Skin epidermis (tissue), 12 donors: ENCODE data around the gene NFATC1.
A peak's percentile ranks its signal among the peaks of the same experiment; 100 is the strongest.
"Not testable (repeated sequence)": the region's sequence is repeated elsewhere in the genome, so short reads cannot be mapped to it uniquely, and the experiment has no call there.

Experiments used
- H3K27ac ChIP-seq, 21 experiments: fragments of 200-600 bp; sonication (generic) in 11 of 21; one replicate each; pipeline ENCODE4 v1.5.0; 2020; ENCODE audit warnings: mild to moderate bottlenecking in 3 of 21, inconsistent platforms in 2 of 21, moderate library complexity in 2 of 21
- H3K4me3 ChIP-seq, 7 experiments: fragments of 200-600 bp; sonication (generic) in 2 of 7; one replicate each; pipeline ENCODE4 v1.5.0; 2020; ENCODE audit warnings: inconsistent platforms in 2 of 7, mild to moderate bottlenecking in 2 of 7, moderate library complexity in 1 of 7

The NFATC1 gene

DNA sequence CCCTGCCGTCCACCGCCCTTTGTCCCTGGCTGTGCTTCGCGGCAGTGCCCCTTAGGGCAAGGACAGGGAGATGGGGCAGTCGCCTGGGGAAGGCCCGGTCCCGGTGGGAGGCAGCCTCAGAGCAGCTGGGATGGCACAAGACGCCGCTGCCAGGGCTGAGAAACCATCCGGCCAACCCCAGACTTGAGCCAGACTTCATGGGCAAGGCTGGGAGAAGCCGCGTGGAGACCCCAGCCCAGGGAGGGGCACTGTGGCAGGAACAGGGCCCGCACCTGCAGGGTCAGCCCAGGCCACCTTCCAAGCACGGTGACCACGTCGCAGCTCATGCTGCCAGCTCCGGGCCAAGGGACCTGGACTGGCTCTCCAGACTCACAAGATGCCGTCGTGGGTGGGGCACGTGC, 84.0 kb downstream of the NFATC1 start:
- no peak overlapping the region for H3K27ac ChIP-seq
- no peak overlapping the region for H3K4me3 ChIP-seq

DNA sequence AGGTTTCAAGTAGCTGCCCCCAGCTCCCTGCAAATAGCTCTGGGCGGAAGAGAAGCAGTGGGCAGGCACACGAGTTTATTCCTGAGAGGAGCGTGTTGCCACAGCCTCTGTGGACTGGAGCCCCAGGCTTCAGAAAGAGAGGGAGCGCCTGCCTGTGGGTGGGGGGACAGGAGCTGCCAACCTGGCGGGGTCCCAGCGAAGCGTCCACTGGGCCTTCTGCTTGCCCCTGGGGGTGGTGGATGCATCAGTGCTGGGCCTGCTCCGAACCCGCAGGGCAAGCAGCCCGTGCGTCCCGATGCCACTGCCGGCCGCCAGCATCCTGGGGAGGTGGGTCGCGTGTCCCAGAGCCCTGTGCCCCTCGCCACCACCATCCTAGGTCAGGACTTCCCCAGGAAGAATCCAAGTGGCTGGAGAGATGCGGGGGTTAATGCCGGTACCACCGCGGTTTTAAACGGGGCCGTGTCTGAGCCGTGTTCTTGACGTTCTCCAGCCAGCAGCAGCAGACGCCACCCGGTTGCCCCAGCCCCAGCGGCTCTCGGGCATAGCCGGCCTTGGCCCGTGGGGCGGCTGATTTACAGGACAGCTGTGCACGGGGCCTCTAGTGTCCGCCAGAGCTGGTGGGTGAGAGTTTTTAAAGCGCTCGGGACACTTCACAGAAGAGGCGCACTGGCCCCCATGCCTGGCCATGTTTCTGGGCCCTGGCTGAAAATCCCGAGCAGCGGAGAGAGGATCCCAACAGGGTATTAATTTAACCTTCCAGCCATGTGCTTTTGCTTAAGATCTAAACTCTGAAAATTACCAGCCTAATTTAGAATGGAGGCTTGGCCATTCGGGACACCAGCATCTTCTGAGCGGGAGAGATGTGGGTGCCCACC, 84.7 kb downstream of the NFATC1 start:
- Histone ChIP-seq H3K27ac (no peak overlapping the region), H3K4me3 (no peak overlapping the region)

DNA sequence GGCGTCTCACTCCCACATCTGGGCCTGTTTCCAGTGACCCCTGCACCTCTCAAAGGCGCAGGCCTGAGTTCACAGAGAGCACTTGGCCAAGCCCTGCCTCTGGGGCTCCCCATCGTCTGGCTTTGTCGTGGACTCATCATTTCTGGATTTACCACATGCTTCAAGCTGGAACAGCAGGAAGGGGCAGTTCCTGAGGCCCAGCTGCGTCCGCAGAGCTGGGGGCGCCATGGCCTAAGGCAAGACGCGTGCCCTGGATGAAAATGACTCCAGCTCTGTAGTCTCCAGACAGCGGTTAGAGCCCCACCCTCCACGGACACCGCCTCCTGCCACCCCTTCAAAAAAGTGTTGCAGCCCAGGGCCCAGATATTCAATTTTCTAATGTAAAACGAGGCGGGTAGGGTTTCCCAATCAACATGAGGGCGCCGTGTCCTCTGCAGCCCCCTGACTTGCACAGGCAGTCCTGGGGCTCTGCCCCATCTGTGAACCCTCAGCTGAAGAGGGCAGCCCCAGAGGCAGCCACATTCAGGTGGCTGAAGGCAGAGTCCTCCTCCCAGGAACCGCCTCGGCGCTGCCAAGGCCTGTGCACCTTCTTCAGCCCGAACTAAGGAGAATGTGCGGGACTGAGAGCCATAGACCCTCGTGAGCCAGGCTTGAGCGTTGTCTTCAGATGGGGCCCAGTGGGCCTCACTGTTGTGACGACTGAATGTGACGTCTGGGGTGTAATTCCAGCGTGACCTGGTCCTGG, 85.5 kb downstream of the NFATC1 start:
- H3K27ac ChIP-seq, result no peak overlapping the region
- no peak overlapping the region for H3K4me3 ChIP-seq

DNA sequence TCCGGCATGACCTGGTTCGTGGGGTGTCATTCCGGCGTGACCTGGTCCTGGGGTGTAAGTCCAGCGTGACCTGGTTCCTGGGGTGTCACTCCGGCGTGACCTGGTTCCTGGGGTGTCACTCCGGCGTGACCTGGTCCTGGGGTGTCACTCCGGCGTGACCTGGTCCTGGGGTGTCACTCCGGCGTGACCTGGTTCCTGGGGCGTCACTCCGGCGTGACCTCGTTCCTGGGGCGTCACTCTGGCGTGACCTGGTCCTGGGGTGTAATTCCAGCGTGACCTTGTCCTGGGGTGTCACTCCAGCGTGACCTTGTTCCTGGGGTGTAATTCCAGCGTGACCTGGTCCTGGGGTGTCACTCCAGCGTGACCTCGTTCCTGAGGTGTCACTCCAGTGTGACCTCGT, 87.7 kb downstream of the NFATC1 start:
- H3K27ac ChIP-seq, H3K4me3 ChIP-seq: not testable (repeated sequence)

DNA sequence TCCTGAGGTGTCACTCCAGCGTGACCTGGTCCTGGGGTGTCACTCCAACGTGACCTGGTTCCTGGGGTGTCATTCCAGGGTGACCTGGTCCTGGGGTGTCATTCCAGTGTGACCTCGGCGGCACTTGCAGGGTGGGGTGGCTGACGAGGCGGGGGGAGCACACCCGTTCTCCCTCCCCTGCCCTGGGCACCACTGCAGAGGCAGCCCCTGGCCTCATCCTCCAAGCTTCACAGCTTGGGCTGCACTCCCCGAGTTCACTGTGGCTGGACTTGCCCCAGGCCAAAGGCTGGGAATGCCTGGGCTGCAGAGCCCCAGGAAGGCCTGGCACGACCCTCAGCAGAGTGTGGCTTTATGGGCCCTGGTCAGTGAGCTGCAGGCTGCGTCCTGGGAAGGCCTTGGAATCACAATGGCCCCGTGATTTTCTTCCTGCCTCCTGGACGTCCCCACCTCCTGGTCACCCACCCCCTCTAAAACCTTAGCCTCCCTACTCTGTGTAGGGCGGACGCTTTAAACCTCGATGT, 88.3 kb downstream of the NFATC1 start:
- H3K4me3 ChIP-seq, result no peak overlapping the region

DNA sequence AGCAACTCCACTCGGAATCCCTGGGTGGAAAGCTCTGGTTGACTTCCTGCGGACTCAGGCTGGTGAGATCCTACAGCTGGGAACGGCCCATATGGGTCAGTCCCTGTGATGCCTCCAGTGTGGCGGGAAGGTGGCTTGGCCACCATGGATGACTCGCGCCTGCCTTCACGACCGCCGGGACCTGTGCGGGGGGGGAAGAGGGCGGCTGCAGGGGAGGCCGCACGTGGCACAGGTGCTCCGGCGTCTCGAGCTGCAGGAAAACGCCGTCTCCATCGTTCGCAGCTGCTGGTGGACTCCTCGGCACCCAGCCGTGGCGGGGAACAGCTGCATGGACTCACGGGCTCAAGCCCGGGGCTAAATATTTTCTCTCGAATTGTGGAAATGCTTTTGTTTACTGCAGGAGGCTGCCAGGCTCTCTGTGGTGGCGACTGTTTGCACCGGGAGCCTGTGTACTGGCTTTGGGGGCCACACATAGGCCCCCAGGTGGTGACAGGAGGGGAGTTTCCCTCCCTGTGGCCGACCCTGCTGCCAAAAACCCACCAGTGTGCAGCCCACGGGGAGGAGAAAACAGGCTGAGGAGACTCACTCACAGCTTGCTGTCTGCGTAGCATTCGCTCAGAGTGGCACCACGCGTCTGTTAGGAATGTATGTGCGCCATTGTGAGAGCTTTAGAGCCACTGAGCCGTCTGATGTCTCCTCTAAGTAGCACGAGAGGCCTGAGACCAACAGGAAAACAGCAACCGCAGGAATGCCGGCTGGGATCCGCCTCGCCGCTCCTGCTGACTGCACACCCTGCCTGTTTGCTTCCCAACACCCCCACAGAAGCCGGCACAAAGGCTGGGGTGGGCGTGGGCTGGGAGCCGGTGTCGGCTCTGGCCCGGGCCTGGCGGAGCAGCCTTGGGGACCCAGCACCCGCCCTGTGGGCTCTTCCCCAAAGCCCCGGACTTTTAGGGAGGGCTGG, 89.2 kb downstream of the NFATC1 start:
- Histone ChIP-seq H3K4me3 (no peak overlapping the region), H3K27ac (peak overlapping the region in 17 of 21 experiments; percentile 13 to 79 (median 57))

More for the DNA sequence above, 88.3 kb downstream of the NFATC1 start:
- H3K27ac ChIP-seq, result peak overlapping the region in 1 of 21 experiments; percentile 75

DNA sequence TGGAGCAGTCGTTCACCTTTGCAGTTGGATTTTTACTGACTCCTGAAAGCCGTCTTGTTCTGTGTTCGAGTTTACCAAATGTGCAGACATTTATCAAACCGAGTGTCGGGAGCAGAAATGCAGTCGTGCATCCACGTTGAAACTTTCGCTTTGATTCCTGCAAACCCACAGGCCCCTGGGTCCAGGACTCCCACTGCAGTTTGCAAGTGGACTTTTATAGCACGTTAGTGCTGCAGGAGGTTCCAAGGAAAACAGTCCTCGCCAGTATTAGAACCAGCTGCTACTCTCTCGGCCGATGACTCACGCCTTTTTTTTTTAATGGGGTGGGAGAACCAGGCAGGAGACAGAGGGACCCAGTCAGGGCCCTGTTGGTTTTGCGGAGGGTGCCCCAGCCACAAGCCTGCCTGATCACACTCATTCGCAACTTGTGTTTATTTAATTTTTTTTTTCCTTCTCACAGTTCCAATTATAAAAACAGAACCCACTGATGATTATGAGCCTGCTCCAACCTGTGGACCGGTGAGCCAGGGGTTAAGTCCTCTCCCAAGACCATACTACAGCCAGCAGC, 90.1 kb downstream of the NFATC1 start:
- H3K4me3 ChIP-seq, result no peak overlapping the region
- H3K27ac ChIP-seq, result peak overlapping the region in 13 of 21 experiments; percentile 7 to 79 (median 58)

DNA sequence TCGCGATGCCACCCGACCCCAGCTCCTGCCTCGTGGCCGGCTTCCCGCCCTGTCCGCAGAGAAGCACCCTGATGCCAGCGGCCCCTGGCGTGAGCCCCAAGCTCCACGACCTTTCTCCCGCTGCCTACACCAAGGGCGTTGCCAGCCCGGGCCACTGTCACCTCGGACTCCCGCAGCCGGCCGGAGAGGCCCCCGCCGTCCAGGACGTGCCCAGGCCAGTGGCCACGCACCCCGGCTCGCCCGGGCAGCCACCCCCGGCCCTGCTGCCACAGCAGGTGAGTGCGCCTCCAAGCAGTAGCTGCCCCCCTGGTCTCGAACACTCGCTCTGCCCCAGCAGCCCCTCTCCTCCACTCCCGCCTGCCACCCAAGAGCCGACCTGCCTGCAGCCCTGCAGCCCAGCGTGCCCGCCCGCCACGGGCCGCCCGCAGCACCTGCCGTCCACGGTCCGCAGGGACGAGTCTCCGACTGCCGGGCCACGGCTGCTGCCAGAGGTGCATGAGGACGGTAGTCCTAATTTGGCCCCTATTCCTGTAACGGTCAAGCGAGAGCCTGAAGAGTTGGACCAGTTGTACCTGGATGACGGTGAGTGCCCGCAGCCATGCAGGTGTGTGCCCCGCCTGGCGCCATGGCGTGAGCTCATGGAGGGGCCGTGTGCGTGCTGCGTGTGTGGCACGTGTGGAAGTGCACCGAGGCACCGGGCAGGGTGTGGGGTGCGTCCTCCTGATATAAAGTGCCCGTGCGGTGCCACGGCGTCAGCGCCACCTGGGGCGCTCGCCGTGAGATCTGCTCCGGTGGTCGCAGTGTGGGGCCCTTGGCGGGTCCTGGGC, 90.8 kb downstream of the NFATC1 start:
- Histone ChIP-seq H3K4me3 (no peak overlapping the region), H3K27ac (peak overlapping the region in 2 of 21 experiments; percentile 7 to 75)

DNA sequence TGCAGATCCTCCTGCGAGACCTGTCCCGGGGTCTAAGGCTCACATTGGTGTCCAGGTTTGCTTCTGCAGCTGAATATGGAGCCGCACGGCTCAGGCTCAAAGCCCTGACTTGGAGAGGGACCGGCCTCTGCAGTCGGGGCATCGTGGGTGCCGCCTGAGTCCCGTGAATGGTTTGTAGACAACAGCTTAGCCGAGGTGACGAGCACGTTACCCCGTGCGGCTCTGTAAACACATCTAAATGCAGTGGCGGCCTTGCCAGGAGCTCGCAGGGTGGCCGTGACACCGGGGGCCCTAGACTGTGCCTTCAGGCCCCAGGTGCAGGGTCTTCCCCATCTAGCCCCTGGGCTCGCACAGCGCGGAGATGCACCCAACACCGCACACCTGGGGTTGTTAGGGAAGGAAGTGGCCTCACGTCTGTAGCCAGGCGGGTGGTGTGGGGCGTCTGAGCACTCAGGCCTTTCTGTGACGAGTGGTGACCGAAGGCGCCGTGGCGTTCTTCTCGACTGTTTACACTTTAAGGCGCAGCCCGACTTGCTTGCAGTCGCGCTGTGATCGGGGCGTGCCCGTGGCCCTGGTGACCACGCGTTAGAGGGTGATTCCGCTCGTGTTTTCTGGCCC, 91.6 kb downstream of the NFATC1 start:
- H3K4me3 ChIP-seq, result no peak overlapping the region

DNA sequence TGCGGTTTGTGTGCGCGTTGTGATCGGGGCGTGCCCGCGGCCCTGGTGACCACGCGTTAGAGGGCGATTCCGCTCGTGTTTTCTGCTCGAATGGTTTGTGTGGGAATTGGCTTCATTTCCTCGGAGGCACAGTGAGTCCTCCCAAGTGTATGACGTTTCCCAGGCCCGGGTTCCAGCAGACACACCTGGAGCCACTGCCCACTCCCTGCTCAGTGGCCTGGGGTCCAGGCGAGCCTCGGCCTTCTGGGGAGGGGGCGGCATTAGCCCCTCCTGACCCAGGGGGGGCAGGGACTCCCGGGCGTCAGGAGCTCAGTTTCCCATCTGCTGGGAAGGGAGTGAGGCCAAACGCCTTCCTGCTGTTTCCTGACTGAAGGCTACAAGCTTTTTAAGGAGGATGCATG, 92.1 kb downstream of the NFATC1 start:
- H3K4me3 ChIP-seq, result no peak overlapping the region
- H3K27ac ChIP-seq, result no peak overlapping the region

More for the DNA sequence above, 91.6 kb downstream of the NFATC1 start:
- no peak overlapping the region for H3K27ac ChIP-seq

DNA sequence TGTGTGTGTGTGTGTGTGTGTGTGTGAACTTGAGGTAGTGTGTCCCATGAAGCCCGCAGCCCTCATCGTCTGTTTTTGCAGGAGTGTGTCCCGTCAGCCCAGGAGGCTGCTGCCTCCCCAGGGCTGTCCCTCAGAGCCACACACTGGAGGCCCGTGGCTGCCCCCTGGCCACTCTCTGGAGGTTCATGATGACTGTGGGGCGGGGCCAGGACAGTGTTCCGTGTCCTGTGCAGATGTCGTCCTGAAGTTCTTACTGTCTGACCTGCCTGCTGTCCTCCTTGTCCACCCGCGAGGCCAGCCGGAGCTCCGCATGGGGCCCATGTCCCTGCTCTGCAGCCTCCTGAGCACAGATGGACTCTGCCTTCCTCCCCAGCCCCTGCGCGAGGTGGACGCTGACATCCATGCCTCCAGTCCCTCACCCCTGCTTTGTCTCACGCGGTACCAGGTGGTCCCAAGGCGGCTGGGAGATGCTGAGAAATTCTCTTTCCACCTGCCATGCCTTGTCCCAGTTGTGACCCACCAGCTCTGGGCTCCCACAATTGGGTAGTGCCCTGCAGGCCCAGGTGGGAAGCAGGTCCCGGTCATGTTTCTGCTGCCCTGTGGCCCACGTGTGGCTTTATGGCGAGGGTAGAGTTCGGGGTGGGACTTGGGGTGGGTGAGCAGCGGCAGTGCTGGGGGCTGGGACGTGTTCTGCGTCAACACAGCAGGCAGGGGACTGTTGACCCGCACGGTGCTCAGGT, 92.8 kb downstream of the NFATC1 start:
- H3K27ac ChIP-seq, result no peak overlapping the region
- no peak overlapping the region for H3K4me3 ChIP-seq

DNA sequence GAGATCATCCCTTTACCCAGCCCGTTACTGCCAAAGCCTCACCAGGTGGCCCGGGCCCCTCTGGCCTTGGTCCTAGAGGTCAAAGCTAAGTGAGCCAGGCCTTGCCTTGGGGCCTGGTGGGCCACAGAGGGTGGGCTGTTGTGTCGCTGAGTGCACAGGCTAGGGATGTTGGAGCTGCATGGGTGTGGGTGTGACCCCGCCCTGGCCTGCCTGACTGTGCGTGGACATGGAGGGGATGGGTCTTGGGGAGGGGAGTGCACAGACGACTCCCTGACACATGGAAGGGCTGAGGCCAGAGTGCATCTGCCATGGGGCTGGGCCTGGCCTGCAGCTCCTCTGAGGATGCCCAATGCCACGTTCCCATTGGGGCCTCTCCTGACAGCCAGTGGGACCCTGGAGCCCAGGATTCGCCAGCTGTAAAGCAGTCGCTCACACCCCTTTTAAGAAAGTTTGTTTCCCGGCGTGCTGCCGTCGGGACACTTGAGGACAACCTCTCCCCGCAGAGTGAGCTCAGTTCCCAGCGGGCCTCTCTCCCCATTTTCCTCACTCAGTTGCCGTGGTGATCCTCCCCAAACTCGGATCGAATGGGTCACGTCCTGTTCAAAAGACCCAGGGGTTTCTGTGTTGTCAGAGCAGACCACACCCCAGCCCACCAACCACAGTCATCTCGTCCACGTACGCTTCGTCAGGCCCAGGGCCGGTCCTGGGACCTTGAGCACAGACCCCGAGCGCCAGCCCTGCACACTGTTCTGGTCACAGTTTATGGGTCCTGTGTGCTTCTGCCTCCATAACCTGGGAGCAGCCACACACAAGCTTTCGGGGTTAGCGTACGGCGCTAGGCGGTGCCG, 93.5 kb downstream of the NFATC1 start:
- Histone ChIP-seq H3K27ac (no peak overlapping the region), H3K4me3 (no peak overlapping the region)

DNA sequence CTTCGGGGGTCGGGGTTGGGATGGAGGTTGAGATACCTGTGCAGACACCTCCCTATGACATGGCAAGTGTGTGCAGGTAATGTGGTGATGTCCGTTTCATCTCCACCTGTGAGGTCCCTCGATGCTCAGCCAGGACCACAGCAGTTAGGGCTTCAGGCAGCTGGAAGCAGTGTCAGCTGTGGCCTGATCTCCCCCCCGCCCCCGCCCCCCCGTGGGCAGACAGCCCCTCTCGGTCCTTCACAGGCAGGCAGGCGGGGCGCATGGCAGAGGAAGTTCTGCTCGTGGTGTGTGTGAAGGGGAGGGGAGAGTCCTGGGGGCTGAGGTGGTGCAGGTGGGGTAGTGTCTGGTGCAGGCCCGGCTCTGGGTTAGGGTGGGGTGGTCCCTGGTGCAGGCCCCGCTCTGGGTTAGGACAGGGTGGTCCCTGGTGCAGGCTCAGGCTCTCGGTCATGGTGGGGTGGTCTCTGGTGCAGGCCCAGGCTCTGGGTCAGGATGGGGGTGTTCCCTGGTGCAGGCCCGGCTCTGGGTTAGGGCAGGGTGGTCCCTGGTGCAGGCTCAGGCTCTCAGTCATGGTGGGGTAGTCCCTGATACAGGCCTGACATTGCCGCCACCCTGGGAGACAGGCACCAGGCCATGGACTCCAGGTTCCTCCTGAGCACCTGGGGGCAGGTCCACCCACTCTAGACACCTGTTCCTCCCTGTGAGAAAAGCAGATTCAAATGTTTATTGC, 94.3 kb downstream of the NFATC1 start:
- H3K4me3 ChIP-seq, result no peak overlapping the region

DNA sequence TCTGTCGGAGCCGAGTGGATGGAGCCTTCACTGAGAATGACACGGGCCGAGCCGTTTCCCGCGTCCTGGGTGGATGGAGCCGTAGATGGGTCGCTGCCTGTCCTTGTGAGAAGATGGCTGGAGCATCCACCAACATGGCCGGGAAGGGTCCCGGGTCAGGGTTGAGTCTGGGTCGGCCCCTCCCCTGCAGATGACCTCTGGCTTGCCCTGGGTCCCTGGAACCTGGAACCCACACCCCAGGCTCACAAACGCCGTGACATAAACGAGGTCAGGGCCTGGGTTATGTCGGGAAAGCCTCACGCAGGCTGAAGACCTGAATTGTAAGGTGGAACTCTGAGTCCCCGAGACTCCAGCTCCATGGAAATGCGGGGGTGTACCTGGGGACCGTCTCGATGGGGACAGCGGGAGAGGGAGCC, 94.9 kb downstream of the NFATC1 start:
- no peak overlapping the region for H3K4me3 ChIP-seq
- no peak overlapping the region for H3K27ac ChIP-seq

More for the DNA sequence above, 94.3 kb downstream of the NFATC1 start:
- H3K27ac ChIP-seq, result no peak overlapping the region

DNA sequence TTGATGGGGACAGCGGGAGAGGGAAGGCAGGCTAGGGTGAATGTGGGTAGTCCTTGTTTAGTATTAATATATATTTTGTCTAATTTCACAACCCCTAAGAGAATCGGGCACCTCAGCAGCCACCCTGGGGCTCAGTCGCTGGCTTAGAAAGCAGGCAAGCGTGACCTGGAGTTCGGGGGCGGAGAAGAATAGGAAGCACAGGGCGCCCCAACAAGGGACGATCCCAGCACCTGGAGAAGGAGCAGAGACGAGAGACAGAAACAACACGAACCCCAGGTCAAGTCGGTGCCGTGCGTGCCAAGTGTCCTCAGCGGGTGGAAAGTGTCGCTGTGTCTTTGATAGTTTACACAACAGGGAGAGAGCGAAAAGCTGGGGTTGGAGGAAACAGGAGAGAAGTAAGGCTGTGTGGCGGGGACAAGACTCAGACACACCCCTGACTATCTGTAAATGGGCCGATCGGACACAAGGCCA, 95.4 kb downstream of the NFATC1 start:
- H3K4me3 ChIP-seq, result no peak overlapping the region
- H3K27ac ChIP-seq, result no peak overlapping the region
